Measurements from ENCODE around the gene NOTCH3. TPM values are rescaled to one million over a fixed set of nuclear protein-coding genes. Genes with fewer than 3 reads are reported as not detected.

The NOTCH3 gene
- total and polyA plus RNA-seq, 2 experiments from 2014 or later: 25.2 to 34.8 TPM

DNA sequence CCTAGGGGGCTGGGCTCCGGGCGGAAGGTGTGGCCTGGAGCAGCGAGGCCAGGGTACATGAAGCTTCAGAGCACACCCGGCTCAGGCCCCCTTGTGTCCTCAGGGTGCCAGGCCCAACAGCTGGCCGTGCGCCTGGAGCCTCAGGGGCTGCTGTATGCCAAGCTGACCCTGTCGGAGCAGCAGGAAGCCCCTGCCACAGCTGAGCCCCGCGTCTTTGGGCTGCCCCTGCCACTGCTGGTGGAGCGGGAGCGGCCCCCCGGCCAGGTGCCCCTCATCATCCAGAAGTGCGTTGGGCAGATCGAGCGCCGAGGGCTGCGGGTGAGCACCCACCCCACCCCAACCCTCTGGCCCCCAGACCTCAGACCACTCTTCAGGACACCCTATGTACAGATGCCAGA lies 90.4 kb downstream of the NOTCH3 start:
- H3K27me3 ChIP-seq: peaks cover 5% of the 10 kb centered on the region
- H3K4me1 ChIP-seq (ENCODE audit: insufficient read depth): no peaks in the 10 kb centered on the region
- H3K79me2 ChIP-seq: peaks cover 12% of the 10 kb centered on the region
- H3K36me3 ChIP-seq (replicated peaks; ENCODE audit: insufficient read depth, low read depth): no peaks in the 10 kb centered on the region
- DNase-seq (ENCODE audit: low spot score): no peak
- no peak overlapping the region for H3K27ac ChIP-seq
- no peaks in the 10 kb centered on the region for H3K9me3 ChIP-seq (ENCODE audit: low read depth)
- H4K20me1 ChIP-seq (ENCODE audit: insufficient read depth, poor library complexity, severe bottlenecking): no peaks in the 10 kb centered on the region
- no peak overlapping the region for H3K4me3 ChIP-seq
- TF ChIP-seq, protein P1, sequence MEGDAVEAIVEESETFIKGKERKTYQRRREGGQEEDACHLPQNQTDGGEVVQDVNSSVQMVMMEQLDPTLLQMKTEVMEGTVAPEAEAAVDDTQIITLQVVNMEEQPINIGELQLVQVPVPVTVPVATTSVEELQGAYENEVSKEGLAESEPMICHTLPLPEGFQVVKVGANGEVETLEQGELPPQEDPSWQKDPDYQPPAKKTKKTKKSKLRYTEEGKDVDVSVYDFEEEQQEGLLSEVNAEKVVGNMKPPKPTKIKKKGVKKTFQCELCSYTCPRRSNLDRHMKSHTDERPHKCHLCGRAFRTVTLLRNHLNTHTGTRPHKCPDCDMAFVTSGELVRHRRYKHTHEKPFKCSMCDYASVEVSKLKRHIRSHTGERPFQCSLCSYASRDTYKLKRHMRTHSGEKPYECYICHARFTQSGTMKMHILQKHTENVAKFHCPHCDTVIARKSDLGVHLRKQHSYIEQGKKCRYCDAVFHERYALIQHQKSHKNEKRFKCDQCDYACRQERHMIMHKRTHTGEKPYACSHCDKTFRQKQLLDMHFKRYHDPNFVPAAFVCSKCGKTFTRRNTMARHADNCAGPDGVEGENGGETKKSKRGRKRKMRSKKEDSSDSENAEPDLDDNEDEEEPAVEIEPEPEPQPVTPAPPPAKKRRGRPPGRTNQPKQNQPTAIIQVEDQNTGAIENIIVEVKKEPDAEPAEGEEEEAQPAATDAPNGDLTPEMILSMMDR (IDR thresholded peaks at IDR 0.05; ENCODE audit: poor library complexity): no peak
- TF ChIP-seq EZH2phosphoT487 (IDR thresholded peaks at IDR 0.05; ENCODE audit: low read depth, severe bottlenecking, unreplicated experiment) (no peak), EZH2 (IDR thresholded peaks at IDR 0.05; ENCODE audit: borderline replicate concordance) (no peak)
- no peak overlapping the region for H3K4me2 ChIP-seq
- H3K9me2 ChIP-seq (replicated peaks; ENCODE audit: insufficient read depth): no peaks in the 10 kb centered on the region
- WGBS (ENCODE audit: low lambda C conversion rate, missing lambda C conversion rate): 96% methylated on average over 17 of the region's 17 CpGs
- H2AFZ ChIP-seq: no peak overlapping the region

DNA sequence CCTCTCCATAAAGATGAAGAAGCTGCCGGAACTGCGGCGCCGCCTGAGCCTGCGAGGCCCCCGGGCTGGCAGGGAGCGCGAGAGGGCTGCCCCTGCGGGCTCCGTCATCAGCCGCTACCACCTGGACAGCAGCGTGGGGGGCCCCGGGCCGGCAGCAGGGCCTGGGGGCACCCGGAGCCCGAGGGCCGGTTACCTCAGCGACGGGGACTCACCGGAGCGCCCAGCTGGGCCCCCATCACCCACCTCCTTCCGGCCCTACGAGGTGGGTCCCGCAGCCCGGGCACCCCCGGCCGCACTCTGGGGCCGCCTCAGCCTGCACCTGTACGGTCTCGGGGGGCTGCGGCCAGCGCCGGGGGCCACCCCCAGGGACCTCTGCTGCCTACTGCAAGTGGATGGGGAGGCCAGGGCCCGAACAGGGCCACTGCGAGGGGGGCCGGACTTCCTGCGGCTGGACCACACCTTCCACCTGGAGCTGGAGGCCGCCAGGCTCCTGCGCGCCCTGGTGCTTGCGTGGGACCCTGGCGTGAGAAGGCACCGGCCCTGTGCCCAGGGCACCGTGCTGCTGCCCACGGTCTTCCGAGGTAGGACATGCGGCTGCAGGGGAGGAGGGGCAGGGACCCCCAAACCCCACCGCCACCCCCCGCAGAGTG lies 90.9 kb downstream of the NOTCH3 start:
- Histone ChIP-seq H3K9me3 (ENCODE audit: low read depth) (no peaks in the 10 kb centered on the region), H3K4me2 (no peak overlapping the region), H2AFZ (no peak overlapping the region), H3K27ac (no peak overlapping the region), H3K36me3 (replicated peaks; ENCODE audit: insufficient read depth, low read depth) (no peaks in the 10 kb centered on the region), H3K4me1 (ENCODE audit: insufficient read depth) (no peaks in the 10 kb centered on the region), H4K20me1 (ENCODE audit: insufficient read depth, poor library complexity, severe bottlenecking) (no peaks in the 10 kb centered on the region), H3K9me2 (replicated peaks; ENCODE audit: insufficient read depth) (no peaks in the 10 kb centered on the region), H3K27me3 (peaks cover 5% of the 10 kb centered on the region), H3K4me3 (no peak overlapping the region), H3K79me2 (peaks cover 12% of the 10 kb centered on the region)
- WGBS (ENCODE audit: low lambda C conversion rate, missing lambda C conversion rate): 98% methylated on average over 46 of the region's 49 CpGs
- TF ChIP-seq EZH2 (IDR thresholded peaks at IDR 0.05; ENCODE audit: borderline replicate concordance) (no peak), EZH2phosphoT487 (IDR thresholded peaks at IDR 0.05; ENCODE audit: low read depth, severe bottlenecking, unreplicated experiment) (no peak)
- TF ChIP-seq, protein P1 (IDR thresholded peaks at IDR 0.05; ENCODE audit: poor library complexity): no peak
- DNase-seq (ENCODE audit: low spot score): no peak

Small RNAs within 50 kb of the gene (microRNA-seq; reads per million reads assigned to microRNA genes)
- 1.8 reads per million for gene MIR6795

Small RNAs within 50 kb of the gene (small RNA-seq; reads per million reads assigned to genes)
- not detected for gene MIR6795
- not detected for gene RNU6-782P

Other genes with a start within 250 kb of the NOTCH3 start
- gene SLC1A6, start 221.1 kb downstream of the NOTCH3 start, total RNA-seq: 1.2 and 8.1 TPM in 2 replicates
- 4.6 and 7.1 TPM in 2 replicates for gene SLC1A6, start 221.1 kb downstream of the NOTCH3 start, polyA plus RNA-seq
- gene CASP14, start 151.5 kb downstream of the NOTCH3 start, total RNA-seq: not detected in 2 replicates
- gene CASP14, start 151.5 kb downstream of the NOTCH3 start, polyA plus RNA-seq: not detected in 2 replicates
- gene OR1I1, start 118.8 kb downstream of the NOTCH3 start, total RNA-seq: not detected in 2 replicates
- gene OR1I1, start 118.8 kb downstream of the NOTCH3 start, polyA plus RNA-seq: not detected in 2 replicates
- 14.5 and 17.8 TPM in 2 replicates for gene SYDE1, start 93.6 kb downstream of the NOTCH3 start, total RNA-seq
- 15.2 and 18.5 TPM in 2 replicates for gene SYDE1, start 93.6 kb downstream of the NOTCH3 start, polyA plus RNA-seq
- gene EPHX3, start 31.5 kb upstream of the NOTCH3 start, total RNA-seq: 0.36 and 1.6 TPM in 2 replicates
- 3.5 and 3.6 TPM in 2 replicates for gene EPHX3, start 31.5 kb upstream of the NOTCH3 start, polyA plus RNA-seq
- 18.0 and 18.1 TPM in 2 replicates for gene BRD4, start 131.5 kb upstream of the NOTCH3 start, total RNA-seq
- 88.4 and 109 TPM in 2 replicates for gene BRD4, start 131.5 kb upstream of the NOTCH3 start, polyA plus RNA-seq
- gene AKAP8, start 178.8 kb upstream of the NOTCH3 start, total RNA-seq: 18.6 and 20.0 TPM in 2 replicates
- gene AKAP8, start 178.8 kb upstream of the NOTCH3 start, polyA plus RNA-seq: 22.9 and 26.5 TPM in 2 replicates
- 88.7 and 93.8 TPM in 2 replicates for gene AKAP8L, start 218.0 kb upstream of the NOTCH3 start, total RNA-seq
- gene AKAP8L, start 218.0 kb upstream of the NOTCH3 start, polyA plus RNA-seq: 155 and 181 TPM in 2 replicates
- gene WIZ, start 249.0 kb upstream of the NOTCH3 start, total RNA-seq: 10.6 and 18.6 TPM in 2 replicates
- 24.5 and 34.9 TPM in 2 replicates for gene WIZ, start 249.0 kb upstream of the NOTCH3 start, polyA plus RNA-seq